ENCODE measurements around the gene DES. TPM values are rescaled to one million over a fixed set of nuclear protein-coding genes. Genes with fewer than 3 reads are reported as not detected.
A peak's percentile ranks its signal among the peaks of the same experiment; 100 is the strongest.

Gene DES
- total RNA-seq, 1 donor from 2014 or later, result not detected

GRCh38 chr2:219457784-219458369 lies 39.7 kb downstream of the DES start:
- no peak for DNase-seq
- no peak for ATAC-seq (ENCODE audit: low read depth)
- Mint-ChIP-seq H3K27ac (no peak overlapping the region), H3K36me3 (ENCODE audit: low read depth) (no peaks in the 10 kb centered on the region), H3K27me3 (peaks cover 25% of the 10 kb centered on the region), H3K4me3 (no peak overlapping the region), H3K9me3 (no peaks in the 10 kb centered on the region), H3K4me1 (no peaks in the 10 kb centered on the region)
- intact Hi-C loops (cut with micrococcal nuclease), result no loop called here
- CTCF ChIA-PET, result interaction anchor here (1.3 to 4.9 kb wide), 3 partner anchors 56 to 72 kb away, joined by 3 to 53 read pairs (median 9); no protein-coding TSS in a partner anchor
- no peak for TF ChIP-seq CTCF (IDR thresholded peaks at IDR 0.05)
- POLR2A ChIA-PET, result interaction anchor here (0.7 kb wide), 1 partner anchor 936 kb away, joined by 3 read pairs; no protein-coding TSS in a partner anchor

- Mint-ChIP-seq H3K36me3 (ENCODE audit: low read depth) (no peaks in the 10 kb centered on the region), H3K9me3 (no peaks in the 10 kb centered on the region), H3K4me1 (no peaks in the 10 kb centered on the region), H3K4me3 (no peak overlapping the region), H3K27ac (no peak overlapping the region), H3K27me3 (peaks cover 18% of the 10 kb centered on the region)
- ChIA-PET POLR2A (no interaction called here), CTCF (interaction anchor here (1.0 to 4.9 kb wide), 3 partner anchors 57 to 81 kb away, joined by 3 to 53 read pairs (median 9); no protein-coding TSS in a partner anchor)
- no peak for TF ChIP-seq CTCF (IDR thresholded peaks at IDR 0.05)
- intact Hi-C loops (cut with micrococcal nuclease), result loop anchor here (1.0 kb wide), 2 partner anchors 56 to 71 kb away; no protein-coding TSS in a partner anchor
- DNase-seq, result no peak
- no peak for ATAC-seq (ENCODE audit: low read depth)
Measured at GRCh38 chr2:219458996-219459395, 40.8 kb downstream of the DES start.

- ChIA-PET CTCF (interaction anchor here (1.0 to 4.9 kb wide), 2 partner anchors 70 to 80 kb away, joined by 3 to 53 read pairs; no protein-coding TSS in a partner anchor), POLR2A (no interaction called here)
- no peak overlapping the region for H3K4me3 Mint-ChIP-seq
- H3K36me3 Mint-ChIP-seq (ENCODE audit: low read depth), result no peaks in the 10 kb centered on the region
- peak; percentile 70 for TF ChIP-seq CTCF (IDR thresholded peaks at IDR 0.05)
- H3K9me3 Mint-ChIP-seq, result no peaks in the 10 kb centered on the region
- H3K27me3 Mint-ChIP-seq, result peaks cover 13% of the 10 kb centered on the region
- peak; percentile 39 for DNase-seq
- intact Hi-C loops (cut with micrococcal nuclease), result loop anchor here (1.0 kb wide), 2 partner anchors 56 to 71 kb away; no protein-coding TSS in a partner anchor
- H3K4me1 Mint-ChIP-seq, result no peaks in the 10 kb centered on the region
- no peak overlapping the region for H3K27ac Mint-ChIP-seq
- peak; percentile 62 for ATAC-seq (ENCODE audit: low read depth)
Measured at GRCh38 chr2:219459460-219460311, 41.5 kb downstream of the DES start.

- intact Hi-C loops (cut with micrococcal nuclease), result no loop called here
- Mint-ChIP-seq H3K4me3 (no peak overlapping the region), H3K4me1 (no peaks in the 10 kb centered on the region), H3K36me3 (ENCODE audit: low read depth) (no peaks in the 10 kb centered on the region), H3K9me3 (no peaks in the 10 kb centered on the region), H3K27ac (no peak overlapping the region), H3K27me3 (peaks cover 13% of the 10 kb centered on the region)
- DNase-seq (no peak), ATAC-seq (ENCODE audit: low read depth) (no peak)
- CTCF ChIA-PET, result interaction anchor here (1.4 to 4.9 kb wide), 2 partner anchors 38 to 69 kb away, joined by 3 to 53 read pairs; partner anchors contain the start of gene GMPPA
- no peak for TF ChIP-seq CTCF (IDR thresholded peaks at IDR 0.05)
- POLR2A ChIA-PET, result no interaction called here
Measured at GRCh38 chr2:219460424-219460926, 42.3 kb downstream of the DES start.
